Right kidney (tissue), 1 donor: ENCODE measurements around the gene GARNL3.

ENCODE experiments used
- DNase-seq: peaks from one replicate; pipeline ENCODE4 v3.0.0-alpha.2; 2016

Gene GARNL3

DNA sequence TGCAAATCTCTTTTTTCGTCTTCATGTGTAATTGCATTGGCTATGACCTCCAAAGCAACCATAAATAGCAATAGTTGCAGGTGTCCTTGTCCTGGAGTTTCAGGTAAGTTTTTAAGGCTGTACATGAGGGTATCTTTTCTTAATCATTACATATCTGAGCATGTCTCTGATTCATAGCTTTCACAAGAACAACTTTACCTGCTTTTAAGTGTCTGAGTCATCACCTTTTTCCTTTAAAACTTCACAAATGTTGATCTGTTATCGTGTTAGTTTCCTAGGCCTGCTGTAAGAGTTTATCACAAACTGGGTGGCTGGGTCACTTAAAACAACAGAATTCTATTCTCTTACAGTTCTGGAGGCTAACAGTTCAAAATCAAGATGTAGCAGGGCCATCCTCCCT is 13.8 kb downstream of the GARNL3 start:
- DNase-seq, result no peak

GRCh38 chr9:127279717-127280285 is 15.2 kb downstream of the GARNL3 start:
- DNase-seq, result no peak

GRCh38 chr9:127280880-127281660 is 16.5 kb downstream of the GARNL3 start:
- no peak for DNase-seq

- no peak for DNase-seq
Measured at GRCh38 chr9:127281891-127282290, 17.3 kb downstream of the GARNL3 start.

DNA sequence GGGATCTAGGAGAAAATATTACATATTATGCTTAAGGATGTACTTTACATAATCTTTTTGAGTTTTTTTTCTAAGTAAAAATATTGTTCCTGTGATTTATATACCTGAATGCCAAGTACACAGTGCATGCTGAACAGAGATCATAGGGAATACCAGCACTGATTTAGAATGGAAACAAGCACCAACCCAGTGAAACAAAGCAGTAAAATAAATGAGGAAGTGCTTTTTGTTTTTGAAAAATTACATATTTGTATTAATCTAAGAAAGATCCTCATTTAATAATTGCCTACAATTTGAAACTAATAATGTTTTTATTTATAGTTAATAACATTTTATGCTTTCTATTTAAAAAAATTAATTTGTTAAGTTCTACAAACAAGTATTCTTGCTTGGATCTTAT is 18.0 kb downstream of the GARNL3 start:
- DNase-seq, result no peak

DNA sequence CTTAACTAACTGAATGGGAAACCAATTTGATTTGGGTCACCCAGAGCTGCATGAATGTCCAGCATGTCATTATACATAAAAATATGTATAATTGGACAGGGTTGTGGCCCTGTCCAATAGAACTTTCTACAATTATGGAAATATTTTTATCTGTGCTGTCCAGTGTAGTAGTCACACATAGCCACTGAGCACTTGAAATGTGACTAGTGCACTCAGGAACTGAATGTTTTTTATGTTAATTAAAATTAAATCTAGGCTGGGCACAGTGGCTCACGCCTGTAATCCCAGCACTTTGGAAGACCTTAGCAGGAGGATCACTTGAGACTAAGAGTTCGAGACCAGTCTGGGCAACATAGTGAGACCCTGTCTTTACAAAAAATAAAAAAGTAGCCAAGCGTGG is 18.6 kb downstream of the GARNL3 start:
- no peak for DNase-seq

- no peak for DNase-seq
Measured at GRCh38 chr9:127283917-127284497, 19.4 kb downstream of the GARNL3 start.

GRCh38 chr9:127285965-127286364 is 21.4 kb downstream of the GARNL3 start:
- DNase-seq, result no peak

DNA sequence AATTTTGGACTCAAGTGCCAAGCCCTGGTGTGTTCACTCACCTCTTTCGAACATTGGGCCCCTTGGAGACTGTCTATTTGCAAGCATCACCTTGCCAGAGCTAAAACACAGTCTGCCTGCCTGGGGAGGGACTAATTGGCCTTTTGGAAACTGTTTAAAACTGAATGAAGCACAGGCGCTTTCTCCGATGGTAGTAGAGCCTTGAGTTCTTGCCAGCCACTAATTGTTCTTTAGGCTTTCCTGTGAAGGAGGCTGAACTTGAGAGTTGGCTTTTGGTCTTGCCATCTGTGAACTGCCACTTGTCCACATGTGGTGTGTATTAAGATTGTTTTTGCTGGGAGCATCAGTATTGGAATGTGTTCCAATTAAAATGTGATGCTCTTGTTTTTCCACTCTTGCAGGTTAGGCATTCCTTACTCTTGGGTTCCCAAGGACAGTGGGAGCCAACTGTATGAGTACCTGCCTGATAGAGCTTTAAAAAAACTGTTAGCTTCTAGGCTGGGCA is 26.0 kb downstream of the GARNL3 start:
- DNase-seq, result no peak

GRCh38 chr9:127291246-127291778 is 26.7 kb downstream of the GARNL3 start:
- no peak for DNase-seq

DNA sequence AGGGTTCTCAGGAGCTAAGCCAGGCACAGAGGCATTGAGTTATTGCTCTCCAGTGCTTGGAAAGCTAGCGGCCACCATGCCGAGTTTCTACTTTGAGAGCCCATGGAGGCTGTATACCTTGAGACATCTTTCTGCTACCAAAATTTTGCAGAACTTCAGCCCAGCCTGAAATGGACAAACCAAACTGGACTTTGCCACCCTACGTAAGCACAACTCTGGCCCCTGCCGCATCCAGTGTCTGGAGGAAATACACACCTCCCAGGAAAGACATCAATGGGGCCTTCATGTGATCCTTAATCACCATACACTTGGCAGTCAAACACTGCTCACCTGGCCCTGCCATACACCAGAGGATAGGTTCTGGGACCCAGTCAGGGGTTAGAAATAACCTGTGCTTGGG is 27.8 kb downstream of the GARNL3 start:
- no peak for DNase-seq

DNA sequence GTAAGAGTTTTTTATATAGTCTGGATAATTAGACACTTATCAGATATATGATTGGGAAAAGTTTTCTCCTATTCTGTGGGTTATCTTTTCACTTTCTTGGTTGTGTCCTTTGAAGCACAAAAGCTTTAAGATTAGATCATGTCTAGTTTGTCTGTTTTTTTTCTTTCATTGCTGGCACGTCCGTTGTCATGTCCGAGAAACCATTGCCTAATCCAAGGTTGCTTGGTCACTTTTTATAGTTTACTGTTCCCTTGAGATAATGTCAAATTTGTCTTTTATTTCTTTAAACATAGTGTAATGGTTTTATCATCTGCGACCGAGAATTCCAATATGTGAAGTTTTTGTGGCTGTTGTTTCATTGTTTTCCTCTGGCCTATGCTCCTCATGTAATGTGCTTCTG is 28.8 kb downstream of the GARNL3 start:
- DNase-seq, result no peak

- no peak for DNase-seq
Measured at GRCh38 chr9:127293767-127294166, 29.2 kb downstream of the GARNL3 start.

DNA sequence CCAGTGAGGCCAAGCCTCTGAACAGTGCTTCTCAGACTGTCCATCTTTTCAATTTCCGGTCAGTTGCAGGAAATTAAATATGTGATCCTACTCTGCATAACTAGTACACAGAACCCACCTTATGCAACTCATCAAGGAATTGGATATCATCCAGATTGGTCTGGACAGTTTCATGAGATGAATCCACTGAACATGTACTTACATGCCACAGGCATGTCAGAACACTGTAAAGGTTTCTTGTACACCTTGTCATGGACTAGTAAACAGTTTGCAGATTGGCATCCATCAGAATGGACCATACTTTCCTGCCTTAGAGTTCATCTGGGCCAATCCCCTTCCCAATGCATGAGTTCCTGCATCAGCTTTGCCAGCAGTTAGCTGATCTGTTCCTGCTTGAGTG is 30.4 kb downstream of the GARNL3 start:
- no peak for DNase-seq

- no peak for DNase-seq
Measured at GRCh38 chr9:127300886-127301447, 36.4 kb downstream of the GARNL3 start.

DNA sequence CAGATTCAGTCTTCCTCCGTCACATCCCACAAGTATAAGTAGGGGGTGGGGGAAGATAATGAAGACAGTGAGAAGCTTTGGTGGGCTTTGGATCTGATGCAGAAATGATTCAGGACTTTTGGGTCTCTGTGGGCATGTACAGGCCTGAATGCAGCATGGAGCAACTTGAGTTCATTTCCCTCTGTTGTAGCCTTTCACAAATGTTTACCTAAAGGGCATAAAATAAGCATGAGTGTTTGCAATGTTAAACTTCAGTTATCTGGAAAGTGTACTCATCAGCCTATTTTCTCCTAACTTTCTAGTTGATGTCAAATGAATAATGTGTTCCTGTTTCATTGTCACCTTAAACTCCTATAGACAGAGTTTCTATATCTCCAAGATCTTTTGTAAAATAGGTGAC is 39.3 kb downstream of the GARNL3 start:
- DNase-seq, result no peak

- DNase-seq, result no peak
Measured at GRCh38 chr9:127305206-127305837, 40.7 kb downstream of the GARNL3 start.

GRCh38 chr9:127305838-127306226 is 41.3 kb downstream of the GARNL3 start:
- no peak for DNase-seq

- DNase-seq, result no peak
Measured at GRCh38 chr9:127307802-127308201, 43.2 kb downstream of the GARNL3 start.

GRCh38 chr9:127308652-127309434 is 44.3 kb downstream of the GARNL3 start:
- no peak for DNase-seq

GRCh38 chr9:127309715-127310114 is 45.1 kb downstream of the GARNL3 start:
- DNase-seq, result no peak

DNA sequence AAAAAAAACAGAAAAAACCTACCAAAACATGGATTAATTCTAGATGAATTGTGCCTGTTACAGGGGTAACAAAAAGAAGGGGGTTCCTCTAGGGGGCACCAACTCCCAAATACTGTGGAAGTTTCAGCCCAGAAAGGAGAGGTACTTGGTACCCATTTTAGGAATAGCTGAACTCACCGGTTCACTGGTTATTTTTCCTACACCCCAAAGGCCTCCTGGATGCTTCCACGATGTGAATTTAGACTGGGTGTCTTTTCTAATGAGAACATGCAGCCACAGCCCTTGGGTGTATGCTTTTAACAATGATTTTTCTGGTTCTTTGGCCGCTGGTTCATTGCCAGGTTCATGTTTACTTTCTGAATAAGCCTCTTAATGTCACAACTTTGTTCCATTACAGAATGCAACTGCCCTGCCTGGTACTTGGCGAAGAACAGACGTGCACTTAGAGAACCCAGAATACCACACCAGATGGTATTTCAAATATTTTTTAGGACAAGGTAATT is 46.7 kb downstream of the GARNL3 start:
- no peak for DNase-seq
